Vagina (tissue), 2 donors: ENCODE measurements around the gene TTC28.

Experiments used
- CTCF ChIP-seq, 3 experiments: fragments of 450-650 bp in 2 of 3; fragments of 200-600 bp in 1 of 3; sonication (generic) in 1 of 3; IDR thresholded peaks; one replicate each; pipeline ENCODE4 v1.5.1; 2017 to 2019; ENCODE audit warnings: antibody characterized with exemption in 3 of 3, mild to moderate bottlenecking in 2 of 3, moderate library complexity in 2 of 3
- POLR2A ChIP-seq, 2 donors: fragments of 450-650 bp; IDR thresholded peaks; one replicate each; pipeline ENCODE4 v1.6.1; 2017; ENCODE audit warnings: antibody characterized with exemption in 2 of 2, mild to moderate bottlenecking in 2 of 2, moderate library complexity in 2 of 2
- POLR2AphosphoS5 ChIP-seq, 2 donors: sonication (generic); formaldehyde crosslinking; IDR thresholded peaks; one replicate each; pipeline ENCODE4 v1.9.0; 2017; ENCODE audit warnings: antibody characterized with exemption in 2 of 2, mild to moderate bottlenecking in 2 of 2, low read depth in 1 of 2; ENCODE audit not compliant: insufficient read depth in 1 of 2

- TF ChIP-seq CTCF (IDR thresholded peaks at IDR 0.05) (no peak), POLR2AphosphoS5 (IDR thresholded peaks at IDR 0.05; ENCODE audit: insufficient read depth in 1 of 2, low read depth in 1 of 2) (no peak), POLR2A (IDR thresholded peaks at IDR 0.05) (no peak)
Observed at GRCh38 chr22:28418008-28418407, 261.6 kb downstream of the TTC28 start.
